K562 (cell line): Measurements from ENCODE around the gene AMMECR1L. TPM values are rescaled to one million over a fixed set of nuclear protein-coding genes. Genes with fewer than 3 reads are reported as not detected.

Source experiments
- ETV6 ChIP-seq, 3 experiments: fragments of 150-350 bp in 1 of 3; sonication (generic) in 1 of 3; formaldehyde crosslinking in 1 of 3; IDR thresholded peaks; 2 replicates each; pipeline versions ENCODE4 v1.6.1 to v1.8.0; 2014 to 2022; ENCODE audit warnings: borderline replicate concordance in 2 of 3, low read depth in 2 of 3, antibody characterized with exemption in 1 of 3, low read length in 1 of 3, mild to moderate bottlenecking in 1 of 3, missing genetic modification reagents in 1 of 3
- HMG20A ChIP-seq: fragments of 450-650 bp; formaldehyde crosslinking; conservative IDR thresholded peaks from 2 replicates; pipeline ENCODE4 v1.4.0; 2020; ENCODE audit warnings: mild to moderate bottlenecking, mixed read lengths
- THRAP3 ChIP-seq: fragments of 450-650 bp; IDR thresholded peaks from 2 replicates; pipeline ENCODE4 v1.6.1; 2016; ENCODE audit warnings: mild to moderate bottlenecking, inconsistent platforms, borderline replicate concordance
- TRIM24 ChIP-seq, 2 experiments: fragments of 450-650 bp; IDR thresholded peaks; 2 replicates each; pipeline ENCODE4 v1.6.1; 2016
- ZNF766 ChIP-seq: fragments of 200-800 bp; sonication (Bioruptor generic); conservative IDR thresholded peaks from 2 replicates; pipeline ENCODE4 v1.6.1; 2016; ENCODE audit warnings: missing genetic modification characterization, missing compliant biosample characterization
- ZNF778 ChIP-seq: fragments of 450-650 bp; formaldehyde crosslinking; IDR thresholded peaks from 2 replicates; pipeline ENCODE4 v1.4.0; 2020; ENCODE audit warnings: mild to moderate bottlenecking, moderate library complexity
- polyA plus RNA-seq, 8 experiments: library from polyadenylated mRNA; depleted of rRNA in 4 of 8; stranded (reverse) in 5 of 8; unstranded in 3 of 8; fragments of >200 nt; fragmentation: Nextera tagmentation in 2 of 8; fragmentation: Illumina TruSeq in 1 of 8; extraction: Ambion mirVana in 2 of 8; extraction: Trizol in 1 of 8; gene quantifications; 2 replicates each; pipeline versions ENCODE4 v1.2.1 to v1.2.3, GENCODE V29; 2011 to 2014; ENCODE audit warnings: inconsistent platforms in 1 of 8, missing spikeins in 1 of 8
- total RNA-seq, 7 experiments: library from RNA; depleted of rRNA in 6 of 7; stranded (reverse); fragments of >200 nt in 6 of 7; fragmentation: Illumina TruSeq in 2 of 7; extraction: Trizol in 2 of 7; gene quantifications; 2 replicates each; pipeline versions ENCODE4 v1.2.1 to v1.2.3, GENCODE V29; 2011 to 2021; ENCODE audit warnings: low replicate concordance in 1 of 7
- TF ChIP-seq, protein P1 (sequence below): sonication (generic); formaldehyde crosslinking; IDR thresholded peaks from 2 replicates; pipeline ENCODE4 v1.8.0; 2022; ENCODE audit warnings: missing genetic modification reagents, mild to moderate bottlenecking, moderate library complexity, borderline replicate concordance
- TF ChIP-seq, protein P2 (sequence below): fragments of 250-450 bp; sonication (Bioruptor Pico); IDR thresholded peaks from 2 replicates; pipeline ENCODE4 v1.5.0; 2021; ENCODE audit warnings: mild to moderate bottlenecking, moderate library complexity
- TF ChIP-seq, protein P3 (sequence below): fragments of 450-650 bp; IDR thresholded peaks from 2 replicates; pipeline ENCODE4 v1.6.1; 2016; ENCODE audit warnings: mild to moderate bottlenecking, moderate library complexity

The AMMECR1L gene
- total and polyA plus RNA-seq, 9 of the 15 experiments (the other 6 are each of a cell fraction or from before 2014, with no cell fraction given) = 3.7 to 15.3 (median 9.1) TPM

DNA sequence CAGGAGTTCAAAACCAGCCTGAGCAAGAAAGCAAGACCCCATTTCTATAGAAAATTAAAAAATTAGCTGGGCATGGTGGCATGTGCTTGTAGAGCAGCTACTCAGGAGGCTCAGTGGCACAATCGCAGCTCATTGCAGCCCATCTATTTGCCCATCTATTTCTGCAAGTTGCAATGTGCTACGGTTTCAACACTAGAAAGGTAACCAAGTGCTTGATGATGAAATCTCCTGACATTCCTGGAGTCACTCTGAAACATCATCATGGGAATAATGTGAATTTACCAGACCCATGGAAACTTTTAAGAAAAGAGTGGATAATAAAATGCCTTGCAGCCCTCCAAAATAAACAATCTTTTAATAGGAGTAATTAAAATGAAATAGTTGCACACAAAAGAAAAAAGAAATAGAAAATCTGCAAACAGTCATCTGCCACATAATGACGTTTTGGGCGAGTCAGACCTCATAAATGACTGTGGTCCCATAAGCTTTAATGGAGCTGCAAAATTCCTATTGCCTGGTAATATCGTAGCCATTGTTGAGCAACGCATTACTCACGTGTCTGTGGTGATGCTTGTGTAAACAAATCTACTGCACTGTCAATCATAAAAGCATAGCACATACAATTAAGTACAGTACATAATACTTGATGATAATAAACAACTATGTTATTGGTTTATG, 46.6 kb upstream of the AMMECR1L start (continued):
- TF ChIP-seq, protein P1, sequence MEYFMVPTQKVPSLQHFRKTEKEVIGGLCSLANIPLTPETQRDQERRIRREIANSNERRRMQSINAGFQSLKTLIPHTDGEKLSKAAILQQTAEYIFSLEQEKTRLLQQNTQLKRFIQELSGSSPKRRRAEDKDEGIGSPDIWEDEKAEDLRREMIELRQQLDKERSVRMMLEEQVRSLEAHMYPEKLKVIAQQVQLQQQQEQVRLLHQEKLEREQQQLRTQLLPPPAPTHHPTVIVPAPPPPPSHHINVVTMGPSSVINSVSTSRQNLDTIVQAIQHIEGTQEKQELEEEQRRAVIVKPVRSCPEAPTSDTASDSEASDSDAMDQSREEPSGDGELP = no peak
- TF ChIP-seq TRIM24 (IDR thresholded peaks at IDR 0.05) (peak; percentile 80 to 92; a peak in 2 of 4 replicates), ZNF766 (CRISPR knock-in tag) (no peak), ZNF778 (CRISPR knock-in tag) (no peak), HMG20A (no peak), ETV6 (IDR thresholded peaks at IDR 0.05; ENCODE audit: borderline replicate concordance in 1 of 2, low read depth in 2 of 2, low read length in 1 of 2) (no peak), ETV6 (CRISPR knock-in tag; IDR thresholded peaks at IDR 0.05; ENCODE audit: borderline replicate concordance) (no peak), THRAP3 (no peak)
- TF ChIP-seq, protein P2, sequence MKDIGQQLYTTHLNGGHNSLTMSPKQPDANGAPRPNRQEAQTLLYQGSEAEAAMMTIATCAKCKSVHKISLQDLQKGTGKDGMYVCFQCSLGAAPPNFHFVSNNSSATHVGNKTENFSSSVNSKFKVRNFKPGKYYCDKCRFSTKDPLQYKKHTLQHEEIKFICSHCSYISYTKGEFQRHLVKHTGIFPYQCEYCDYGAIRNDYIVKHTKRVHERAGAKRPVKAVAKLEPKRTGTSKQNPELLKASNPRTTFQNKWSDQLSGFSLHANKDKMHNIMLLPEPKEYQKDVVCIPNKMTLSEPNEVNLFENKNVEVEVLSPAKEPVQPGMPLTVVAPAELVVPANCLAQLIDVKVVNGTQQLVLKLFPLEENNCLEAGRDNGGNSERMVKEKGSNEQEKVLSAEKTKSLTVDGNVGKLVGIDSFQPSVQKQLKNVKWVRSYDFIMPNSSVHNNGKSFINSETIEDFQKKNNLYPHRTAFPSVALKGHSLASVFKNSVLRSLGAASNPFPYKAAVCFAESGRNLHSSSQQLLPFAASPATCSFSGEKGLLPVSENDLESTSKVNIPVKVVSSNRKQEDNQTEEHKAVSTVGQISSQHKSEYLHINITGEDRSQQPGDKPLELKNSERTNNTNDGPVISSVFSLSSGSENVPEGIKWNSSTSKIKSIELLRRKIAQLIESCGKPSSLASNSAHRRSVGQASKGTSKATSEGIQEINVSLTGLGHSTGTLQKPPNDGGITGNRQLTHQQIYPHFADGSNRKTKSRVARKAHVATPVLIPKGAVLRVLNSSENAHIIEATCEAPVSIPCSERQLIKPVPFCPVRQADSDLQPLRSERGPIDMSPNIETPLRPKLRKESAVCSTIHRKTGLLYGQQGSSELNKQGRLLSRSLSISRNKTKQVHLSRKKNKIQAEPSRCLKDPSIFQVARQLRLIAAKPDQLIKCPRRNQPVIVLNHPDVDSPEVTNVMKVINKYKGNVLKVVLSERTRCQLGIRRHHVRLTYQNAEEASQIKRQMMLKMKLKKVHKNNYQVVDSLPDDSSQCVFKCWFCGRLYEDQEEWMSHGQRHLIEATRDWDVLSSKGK (CRISPR knock-in tag) = no peak
- TF ChIP-seq, protein P3, sequence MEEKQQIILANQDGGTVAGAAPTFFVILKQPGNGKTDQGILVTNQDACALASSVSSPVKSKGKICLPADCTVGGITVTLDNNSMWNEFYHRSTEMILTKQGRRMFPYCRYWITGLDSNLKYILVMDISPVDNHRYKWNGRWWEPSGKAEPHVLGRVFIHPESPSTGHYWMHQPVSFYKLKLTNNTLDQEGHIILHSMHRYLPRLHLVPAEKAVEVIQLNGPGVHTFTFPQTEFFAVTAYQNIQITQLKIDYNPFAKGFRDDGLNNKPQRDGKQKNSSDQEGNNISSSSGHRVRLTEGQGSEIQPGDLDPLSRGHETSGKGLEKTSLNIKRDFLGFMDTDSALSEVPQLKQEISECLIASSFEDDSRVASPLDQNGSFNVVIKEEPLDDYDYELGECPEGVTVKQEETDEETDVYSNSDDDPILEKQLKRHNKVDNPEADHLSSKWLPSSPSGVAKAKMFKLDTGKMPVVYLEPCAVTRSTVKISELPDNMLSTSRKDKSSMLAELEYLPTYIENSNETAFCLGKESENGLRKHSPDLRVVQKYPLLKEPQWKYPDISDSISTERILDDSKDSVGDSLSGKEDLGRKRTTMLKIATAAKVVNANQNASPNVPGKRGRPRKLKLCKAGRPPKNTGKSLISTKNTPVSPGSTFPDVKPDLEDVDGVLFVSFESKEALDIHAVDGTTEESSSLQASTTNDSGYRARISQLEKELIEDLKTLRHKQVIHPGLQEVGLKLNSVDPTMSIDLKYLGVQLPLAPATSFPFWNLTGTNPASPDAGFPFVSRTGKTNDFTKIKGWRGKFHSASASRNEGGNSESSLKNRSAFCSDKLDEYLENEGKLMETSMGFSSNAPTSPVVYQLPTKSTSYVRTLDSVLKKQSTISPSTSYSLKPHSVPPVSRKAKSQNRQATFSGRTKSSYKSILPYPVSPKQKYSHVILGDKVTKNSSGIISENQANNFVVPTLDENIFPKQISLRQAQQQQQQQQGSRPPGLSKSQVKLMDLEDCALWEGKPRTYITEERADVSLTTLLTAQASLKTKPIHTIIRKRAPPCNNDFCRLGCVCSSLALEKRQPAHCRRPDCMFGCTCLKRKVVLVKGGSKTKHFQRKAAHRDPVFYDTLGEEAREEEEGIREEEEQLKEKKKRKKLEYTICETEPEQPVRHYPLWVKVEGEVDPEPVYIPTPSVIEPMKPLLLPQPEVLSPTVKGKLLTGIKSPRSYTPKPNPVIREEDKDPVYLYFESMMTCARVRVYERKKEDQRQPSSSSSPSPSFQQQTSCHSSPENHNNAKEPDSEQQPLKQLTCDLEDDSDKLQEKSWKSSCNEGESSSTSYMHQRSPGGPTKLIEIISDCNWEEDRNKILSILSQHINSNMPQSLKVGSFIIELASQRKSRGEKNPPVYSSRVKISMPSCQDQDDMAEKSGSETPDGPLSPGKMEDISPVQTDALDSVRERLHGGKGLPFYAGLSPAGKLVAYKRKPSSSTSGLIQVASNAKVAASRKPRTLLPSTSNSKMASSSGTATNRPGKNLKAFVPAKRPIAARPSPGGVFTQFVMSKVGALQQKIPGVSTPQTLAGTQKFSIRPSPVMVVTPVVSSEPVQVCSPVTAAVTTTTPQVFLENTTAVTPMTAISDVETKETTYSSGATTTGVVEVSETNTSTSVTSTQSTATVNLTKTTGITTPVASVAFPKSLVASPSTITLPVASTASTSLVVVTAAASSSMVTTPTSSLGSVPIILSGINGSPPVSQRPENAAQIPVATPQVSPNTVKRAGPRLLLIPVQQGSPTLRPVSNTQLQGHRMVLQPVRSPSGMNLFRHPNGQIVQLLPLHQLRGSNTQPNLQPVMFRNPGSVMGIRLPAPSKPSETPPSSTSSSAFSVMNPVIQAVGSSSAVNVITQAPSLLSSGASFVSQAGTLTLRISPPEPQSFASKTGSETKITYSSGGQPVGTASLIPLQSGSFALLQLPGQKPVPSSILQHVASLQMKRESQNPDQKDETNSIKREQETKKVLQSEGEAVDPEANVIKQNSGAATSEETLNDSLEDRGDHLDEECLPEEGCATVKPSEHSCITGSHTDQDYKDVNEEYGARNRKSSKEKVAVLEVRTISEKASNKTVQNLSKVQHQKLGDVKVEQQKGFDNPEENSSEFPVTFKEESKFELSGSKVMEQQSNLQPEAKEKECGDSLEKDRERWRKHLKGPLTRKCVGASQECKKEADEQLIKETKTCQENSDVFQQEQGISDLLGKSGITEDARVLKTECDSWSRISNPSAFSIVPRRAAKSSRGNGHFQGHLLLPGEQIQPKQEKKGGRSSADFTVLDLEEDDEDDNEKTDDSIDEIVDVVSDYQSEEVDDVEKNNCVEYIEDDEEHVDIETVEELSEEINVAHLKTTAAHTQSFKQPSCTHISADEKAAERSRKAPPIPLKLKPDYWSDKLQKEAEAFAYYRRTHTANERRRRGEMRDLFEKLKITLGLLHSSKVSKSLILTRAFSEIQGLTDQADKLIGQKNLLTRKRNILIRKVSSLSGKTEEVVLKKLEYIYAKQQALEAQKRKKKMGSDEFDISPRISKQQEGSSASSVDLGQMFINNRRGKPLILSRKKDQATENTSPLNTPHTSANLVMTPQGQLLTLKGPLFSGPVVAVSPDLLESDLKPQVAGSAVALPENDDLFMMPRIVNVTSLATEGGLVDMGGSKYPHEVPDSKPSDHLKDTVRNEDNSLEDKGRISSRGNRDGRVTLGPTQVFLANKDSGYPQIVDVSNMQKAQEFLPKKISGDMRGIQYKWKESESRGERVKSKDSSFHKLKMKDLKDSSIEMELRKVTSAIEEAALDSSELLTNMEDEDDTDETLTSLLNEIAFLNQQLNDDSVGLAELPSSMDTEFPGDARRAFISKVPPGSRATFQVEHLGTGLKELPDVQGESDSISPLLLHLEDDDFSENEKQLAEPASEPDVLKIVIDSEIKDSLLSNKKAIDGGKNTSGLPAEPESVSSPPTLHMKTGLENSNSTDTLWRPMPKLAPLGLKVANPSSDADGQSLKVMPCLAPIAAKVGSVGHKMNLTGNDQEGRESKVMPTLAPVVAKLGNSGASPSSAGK = no peak
